Measurements from ENCODE around the gene DSE.
"Not testable (repeated sequence)": the region's sequence is repeated elsewhere in the genome, so short reads cannot be mapped to it uniquely, and the experiment has no call there.

Gene DSE

DNA sequence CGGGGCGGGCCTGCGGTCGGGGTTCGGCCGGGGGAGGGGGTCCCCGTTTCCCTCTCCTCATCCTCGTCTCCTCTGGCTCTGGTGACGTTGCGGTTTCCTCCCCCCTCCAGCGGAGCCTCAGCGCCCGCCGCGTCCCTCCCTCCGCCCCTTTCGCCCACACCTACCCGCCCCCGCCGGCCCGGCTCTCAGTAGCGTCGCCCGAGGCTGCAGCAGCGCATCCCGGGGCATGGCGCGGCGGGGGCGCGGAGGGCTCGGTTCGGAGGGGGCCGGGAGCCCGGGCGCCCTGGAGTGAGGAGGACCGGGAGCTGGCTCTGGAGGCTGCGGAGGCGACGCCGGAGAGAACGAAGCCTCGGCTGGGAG, at the start of gene DSE:
TSS of gene DSE (plus strand) at position 188 of the 360 bp plus-strand sequence. CDS start 28,304 bp downstream, outside the sequence.
- DNase-seq: peak; percentile 28

DNA sequence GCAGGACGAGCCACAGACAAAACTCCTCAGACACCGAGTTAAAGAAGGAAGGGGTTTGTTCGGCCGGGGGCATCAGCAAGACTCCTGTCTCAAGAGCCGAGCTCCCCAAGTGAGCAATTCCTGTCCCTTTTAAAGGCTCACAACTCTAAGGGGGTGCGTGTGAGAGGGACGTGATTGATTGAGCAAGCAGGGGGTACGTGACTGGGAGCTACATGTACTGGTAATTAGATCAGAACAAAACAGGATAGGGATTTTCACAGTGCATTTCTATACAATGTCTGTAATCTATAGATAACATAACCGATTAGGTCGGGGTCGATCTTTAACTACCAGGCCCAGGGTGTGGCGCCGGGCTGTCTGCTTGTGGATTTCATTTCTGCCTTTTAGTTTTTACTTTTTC, 48.8 kb upstream of the DSE start:
- not testable (repeated sequence) for DNase-seq

DNA sequence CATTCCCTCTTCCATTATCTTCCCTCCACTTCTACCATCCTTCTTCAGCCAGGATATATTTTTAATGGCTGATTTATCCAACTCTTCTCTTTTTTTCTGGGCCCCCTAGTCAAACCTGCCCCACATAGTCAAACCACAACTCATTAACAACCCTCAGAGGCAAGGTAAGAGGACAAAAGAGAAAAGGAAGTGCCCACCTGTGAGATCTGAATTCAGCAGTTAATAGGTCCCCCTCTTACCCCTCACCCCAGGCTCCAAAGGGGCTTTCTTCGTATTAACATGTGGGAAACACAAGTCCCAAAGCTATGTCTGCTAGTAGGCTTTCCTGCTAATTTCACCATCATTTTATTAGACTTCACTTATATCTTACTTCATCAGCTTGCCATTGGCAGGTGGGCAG, 46.9 kb upstream of the DSE start:
- no peak for DNase-seq

DNA sequence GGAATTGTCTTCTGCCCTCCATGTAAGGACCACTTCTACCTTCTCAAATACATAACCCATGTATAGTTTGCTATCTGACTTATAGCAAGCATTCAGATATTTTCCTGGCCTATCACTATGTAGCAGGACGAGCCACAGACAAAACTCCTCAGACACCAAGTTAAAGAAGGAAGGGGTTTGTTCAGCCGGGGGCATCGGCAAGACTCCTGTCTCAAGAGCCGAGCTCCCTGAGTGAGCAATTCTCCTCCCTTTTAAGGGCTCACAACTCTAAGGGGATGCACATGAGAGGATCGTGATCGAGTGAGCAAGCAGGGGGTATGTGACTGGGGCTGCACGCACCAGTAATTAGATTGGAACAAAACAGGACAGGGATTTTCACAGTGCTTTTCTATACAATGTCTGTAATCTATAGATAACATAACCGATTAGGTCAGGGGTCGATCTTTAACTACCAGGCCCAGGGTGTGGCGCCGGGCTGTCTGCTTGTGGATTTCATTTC, 45.1 kb upstream of the DSE start:
- not testable (repeated sequence) for DNase-seq

DNA sequence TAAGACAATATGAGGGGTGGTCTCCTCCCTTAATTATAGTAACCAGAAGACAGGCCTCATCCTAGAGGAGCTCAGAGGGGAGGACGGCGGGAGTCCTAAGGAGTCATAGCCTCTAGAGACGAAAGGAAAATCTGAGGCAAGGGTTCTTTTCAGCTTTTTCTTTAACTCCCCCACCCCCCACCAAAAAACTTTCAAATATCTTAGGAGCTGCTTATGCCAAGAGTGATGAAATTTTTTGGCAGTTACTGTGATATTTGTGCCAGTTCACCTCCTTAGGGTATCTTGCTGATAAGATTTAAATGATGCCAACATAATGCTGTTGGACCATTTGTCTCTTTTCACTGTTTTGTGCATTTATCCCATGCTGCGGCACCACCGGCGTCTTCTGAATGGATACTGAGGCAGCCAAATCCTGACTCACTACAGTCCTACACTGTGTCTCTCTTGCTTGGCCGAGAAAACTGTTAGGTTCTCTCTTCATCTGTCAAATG, 44.5 kb upstream of the DSE start:
- no peak for DNase-seq

DNA sequence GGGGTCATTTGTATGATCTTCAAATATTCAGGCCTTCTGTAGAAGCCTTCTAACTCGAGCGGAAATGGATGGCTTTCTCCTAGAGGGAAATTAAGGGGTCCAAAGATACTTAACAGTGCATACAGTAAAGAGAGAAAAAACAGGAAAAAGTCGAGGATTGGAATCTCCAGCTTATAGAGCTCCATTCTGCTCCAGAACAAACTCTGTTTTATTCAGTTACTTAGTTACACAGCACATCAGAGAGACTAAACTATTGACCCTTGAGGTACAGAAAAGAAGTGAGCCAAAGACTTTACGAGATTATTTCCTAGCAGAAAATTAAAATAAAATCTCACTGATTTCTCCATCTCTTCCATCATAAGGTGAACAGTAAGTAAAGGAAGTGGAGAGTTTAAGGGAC, 43.8 kb upstream of the DSE start:
- DNase-seq: no peak

DNA sequence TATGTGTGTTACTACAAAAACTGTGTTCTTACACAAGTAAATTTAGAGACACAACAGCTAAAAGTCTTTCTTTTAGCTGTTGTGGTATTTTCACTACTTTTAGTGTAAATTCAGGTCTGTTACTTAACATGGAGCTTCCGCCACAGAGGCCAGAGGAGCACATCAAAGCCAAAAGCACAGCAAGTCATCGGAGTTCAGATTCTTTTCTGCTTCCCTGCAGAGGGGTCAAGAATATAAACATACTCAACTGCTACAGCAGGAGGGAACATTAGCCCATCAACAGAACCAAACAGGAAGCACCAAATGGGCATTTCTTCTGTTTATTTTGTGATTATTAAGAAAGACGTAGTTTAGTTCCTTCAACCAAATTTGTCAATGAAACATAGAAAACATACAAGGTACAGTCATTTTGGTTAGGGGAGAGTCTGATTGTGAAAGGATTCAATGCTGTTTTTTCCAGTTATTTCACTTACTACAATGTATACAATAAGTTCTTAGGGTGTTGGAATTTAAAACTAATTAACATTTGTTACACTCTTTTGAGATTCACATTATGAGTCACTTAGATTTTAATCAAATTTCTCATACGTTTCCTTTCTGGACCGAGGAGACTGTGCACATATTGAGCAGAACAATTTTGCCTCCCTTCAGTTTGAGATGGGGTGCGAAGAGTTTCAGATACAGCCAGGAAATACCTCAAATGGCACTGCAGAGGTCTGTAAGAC, 42.8 kb upstream of the DSE start:
- no peak for DNase-seq

DNA sequence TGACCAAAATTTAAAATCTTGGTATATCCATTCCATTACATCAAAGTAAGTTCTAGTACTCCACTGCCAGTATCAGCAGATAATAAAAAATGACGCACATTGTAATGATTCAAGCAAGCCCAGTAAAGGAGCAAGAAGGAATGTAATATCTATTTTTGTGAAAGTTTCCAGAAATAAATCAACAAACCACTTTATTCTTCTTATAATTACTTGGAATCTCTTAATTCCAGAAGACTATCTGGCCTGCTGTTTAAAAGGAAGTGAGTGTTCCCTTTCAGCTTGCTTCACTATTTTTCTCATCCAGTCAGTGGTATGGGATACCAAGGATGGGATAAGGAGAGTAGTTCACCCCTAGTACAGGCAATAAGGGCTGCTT, 42.2 kb upstream of the DSE start:
- DNase-seq: no peak

DNA sequence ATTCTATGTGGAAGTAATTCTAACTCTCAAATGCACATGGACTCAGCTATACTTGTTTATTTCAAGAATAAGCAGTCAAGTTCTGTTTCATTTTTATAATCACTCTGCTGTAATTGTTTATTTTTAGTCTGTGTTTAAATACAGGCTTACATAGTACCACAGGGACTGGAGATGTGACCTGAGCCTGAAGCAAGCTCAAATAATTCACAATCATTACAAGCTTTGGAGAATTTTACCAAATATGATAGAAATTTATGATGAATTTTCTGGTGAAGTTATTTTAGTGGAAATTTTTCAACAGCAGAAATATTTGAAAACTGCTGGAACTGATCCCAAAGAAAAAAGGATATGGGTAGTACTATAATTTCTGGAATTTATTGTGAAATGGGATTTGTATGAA, 41.6 kb upstream of the DSE start:
- DNase-seq: no peak

DNA sequence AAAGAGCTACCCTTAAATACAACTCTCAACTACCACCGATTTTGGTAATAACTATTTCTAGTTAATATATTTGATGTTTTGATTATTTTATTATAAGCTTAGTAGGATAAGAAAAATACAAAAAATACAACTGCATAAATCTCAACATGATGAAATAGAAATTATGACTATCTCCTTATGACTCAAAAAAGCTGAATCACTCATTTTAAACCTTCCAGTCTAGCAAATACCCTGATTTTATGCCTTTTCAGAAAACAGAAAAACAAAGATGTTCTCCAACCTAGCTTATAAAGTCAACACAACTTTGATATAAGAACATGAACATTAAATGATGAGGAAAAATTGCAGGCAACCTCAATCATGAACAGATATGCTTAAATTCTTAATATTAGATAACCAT, 40.2 kb upstream of the DSE start:
- DNase-seq: no peak

DNA sequence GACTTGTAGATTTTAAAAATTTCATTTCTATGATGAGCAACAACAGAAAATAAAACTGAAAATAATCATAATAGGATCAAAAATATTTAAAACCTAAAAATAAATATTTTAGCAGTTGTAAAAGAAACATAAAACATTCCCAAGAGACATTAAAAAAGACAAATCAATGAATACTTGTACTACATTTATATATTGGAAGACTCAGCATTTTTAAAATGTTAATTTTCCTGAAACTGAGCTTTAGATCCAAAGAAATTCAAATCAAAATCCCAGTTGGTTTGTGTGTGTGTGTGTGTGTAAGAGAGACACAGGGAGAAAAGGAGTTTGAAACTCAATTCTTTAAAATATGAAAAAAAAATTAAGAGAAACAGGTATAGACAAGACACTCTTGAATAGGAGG, 38.7 kb upstream of the DSE start:
- DNase-seq: no peak

DNA sequence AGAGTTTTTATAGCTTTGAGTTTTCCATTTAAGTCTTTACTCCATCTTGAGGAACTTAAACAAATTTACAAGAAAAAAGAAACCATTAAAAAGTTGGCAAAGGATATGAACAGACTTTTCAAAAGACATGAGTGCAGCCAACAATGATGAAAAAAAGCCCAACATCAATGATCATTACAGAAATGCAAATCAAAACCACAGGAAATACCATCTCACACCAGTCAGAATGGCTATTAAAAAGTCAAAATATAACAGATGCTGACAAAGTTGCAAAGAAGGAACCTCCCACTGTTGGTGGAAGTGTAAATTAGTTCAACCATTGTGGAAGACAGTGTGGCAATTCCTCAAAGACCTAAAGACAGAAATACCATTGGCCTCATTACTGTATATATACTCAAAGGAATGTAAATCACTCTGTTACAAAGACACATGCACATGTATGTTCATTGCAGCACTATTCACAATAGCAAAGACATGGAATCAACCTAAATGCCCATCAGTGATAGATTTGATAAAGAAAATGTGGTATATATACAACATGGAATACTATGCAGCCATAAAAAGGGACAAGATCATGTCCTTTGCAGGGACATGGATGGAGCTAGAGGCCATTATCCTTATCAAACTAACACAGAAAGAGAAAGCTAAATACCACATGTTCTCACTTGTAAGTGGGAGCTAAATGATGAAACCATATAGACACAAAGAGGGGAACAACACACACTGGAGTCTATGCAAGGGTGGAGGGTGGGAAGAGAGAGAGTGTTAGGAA, 35.9 kb upstream of the DSE start:
- not testable (repeated sequence) for DNase-seq

DNA sequence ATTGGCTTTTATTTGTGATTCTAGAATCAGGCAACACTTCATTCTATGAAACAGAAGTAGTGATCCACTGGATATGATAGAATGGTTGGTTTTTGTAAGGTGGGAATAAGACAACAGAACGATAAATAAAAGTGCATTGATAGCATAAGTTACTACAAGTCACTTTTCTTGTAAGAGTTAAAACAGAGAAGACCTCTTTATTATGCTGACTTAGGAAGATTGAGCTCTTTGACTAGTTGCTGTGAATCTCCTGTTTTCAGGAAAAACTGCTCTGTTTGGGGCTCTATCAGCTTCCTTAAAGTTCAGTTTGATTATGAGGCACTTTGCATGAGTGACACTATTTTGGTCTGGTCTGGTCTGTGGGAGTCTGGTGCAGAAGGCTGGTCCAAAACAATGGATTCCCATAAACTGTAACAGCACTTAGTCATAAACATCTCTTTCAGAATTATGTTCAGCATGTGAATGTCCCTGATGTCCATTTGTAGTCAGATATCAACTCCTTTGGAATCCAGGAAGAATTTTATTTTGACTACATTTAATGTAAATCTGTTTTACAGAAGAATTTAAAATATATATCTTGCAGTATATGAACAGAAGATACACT, 35.0 kb upstream of the DSE start:
- no peak for DNase-seq

DNA sequence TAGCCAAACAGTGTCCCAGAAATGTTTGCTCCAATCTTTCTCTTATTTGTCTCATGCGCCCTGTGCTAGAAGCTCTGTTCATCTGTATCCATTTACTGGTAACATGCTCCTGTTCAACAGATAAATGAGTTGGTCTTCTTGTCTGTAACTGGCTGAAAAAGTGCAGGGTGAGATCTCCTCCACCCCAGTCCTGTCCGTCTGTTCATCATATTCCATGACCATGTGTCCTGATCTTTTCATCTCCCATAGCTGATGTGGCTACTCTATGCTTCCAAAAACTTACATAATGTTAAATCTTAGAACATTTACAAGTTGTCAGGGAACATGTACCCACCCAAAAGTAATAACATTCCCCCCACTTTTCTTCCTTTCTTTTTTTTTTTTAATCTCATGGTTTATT, 31.8 kb upstream of the DSE start:
- no peak for DNase-seq

DNA sequence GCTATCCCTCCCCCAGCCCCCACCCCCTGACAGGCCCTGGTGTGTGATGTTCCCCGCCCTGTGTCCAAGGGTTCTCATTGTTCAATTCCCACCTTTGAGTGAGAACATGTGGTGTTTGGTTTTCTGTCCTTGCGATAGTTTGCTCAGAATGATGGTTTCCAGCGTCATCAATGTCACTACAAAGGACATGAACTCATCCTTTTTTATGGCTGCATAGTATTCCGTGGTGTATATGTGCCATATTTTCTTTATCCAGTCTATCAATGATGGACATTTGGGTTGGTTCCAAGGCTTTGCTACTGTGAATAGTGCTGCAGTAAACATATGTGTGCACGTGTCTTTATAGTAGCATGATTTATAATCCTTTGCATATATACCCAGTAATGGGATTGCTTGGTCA, 30.1 kb upstream of the DSE start:
- DNase-seq: not testable (repeated sequence)

DNA sequence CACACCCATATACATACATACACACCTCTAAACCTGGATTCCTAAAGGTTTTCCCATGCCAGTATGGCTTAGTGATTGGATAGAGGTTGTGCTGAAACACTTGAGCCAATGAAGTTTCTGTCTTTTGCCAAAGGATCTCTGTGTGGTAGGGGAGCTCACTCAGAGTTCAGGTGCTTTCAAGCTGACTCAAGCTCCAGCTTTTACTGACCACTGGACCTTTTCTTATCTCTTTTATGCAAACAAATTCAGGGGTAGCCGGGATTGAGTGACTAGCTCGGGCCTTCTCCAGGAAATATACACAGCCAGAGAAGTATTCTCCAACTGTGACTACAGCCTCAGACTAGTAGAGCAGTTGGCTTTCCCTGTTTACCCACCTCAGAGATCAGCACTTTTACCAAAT, 21.5 kb upstream of the DSE start:
- no peak for DNase-seq

DNA sequence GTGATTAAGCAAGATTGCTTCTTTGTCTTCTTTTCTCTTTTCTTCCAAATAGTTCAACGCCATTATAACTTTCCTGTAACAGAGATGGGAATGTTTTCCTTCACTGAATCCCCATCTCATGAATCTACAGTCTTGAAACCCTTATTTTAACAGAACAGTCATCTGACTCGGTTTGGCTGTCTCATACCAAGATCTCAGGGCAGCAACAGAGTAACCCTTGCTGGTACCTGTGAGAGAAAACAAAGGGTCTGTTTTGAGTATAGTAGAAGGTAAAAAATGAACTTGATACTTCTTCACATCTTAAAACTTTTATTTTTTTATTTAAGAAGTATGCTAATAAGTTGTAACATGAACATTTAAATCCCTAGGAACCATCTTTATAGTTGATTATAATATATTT, 19.6 kb upstream of the DSE start:
- no peak for DNase-seq

DNA sequence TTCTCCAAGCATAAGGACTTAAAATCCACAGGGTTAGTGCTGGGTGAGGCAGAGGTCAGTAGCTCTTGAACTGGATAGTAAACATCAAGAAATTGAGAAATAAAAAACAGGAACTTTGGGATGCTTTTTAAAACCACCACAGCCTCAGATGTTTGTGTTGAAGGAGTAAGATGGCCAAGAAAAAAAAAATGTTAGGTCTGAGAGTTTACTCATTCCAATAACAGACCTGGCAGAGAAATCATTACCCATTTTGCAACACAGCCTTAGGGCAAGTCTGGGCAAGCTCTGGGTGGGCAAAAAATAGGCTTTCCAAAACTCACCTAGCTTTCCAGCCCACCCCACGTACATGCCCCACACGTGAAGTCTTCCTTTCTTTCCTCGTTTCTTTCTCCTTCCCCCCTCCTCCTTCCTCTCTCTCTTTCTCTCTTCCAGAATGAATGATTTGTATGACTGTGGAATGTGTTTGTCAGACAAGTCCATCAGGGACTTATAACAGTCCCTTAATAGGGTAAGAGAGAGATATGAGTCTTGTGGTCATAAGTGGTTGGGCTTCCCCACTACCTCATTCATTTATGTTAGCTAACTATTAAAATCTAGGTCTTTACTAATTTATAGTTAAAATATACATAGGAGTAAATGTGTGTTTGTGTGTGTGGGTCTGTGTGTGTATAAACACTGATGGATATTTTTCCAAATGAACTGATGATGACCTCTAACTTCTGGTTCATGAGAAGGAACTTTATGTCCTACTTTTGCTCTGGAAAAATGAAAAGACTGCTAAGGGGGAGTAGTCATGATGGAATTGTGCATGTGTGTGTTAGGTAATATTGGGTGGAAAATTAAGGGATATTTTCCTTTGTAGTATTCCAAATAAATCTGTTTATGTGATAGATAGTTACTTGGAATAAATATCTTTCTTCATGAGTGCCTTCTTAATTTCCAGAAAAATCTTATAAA, 18.0 kb upstream of the DSE start:
- peak; percentile 14 for DNase-seq

DNA sequence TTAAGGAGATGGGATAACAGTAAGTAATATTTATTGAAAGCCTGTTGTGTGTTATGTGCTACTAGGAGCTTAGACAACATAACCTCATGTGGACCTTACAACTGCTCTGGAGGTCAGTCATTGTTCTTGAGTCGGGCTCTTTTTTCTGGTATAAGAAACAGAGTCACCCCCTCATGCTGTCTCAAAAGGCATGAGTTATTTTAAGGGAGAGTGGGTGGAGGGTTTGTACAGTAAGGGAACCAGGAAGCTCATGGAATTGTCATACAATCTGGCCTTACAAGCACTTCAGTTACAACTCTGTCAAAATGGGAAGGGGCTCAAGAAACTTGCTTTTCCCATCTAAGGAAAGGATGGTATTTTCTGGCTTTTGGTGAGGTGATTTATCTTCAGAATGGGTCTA, 16.5 kb upstream of the DSE start:
- no peak for DNase-seq

DNA sequence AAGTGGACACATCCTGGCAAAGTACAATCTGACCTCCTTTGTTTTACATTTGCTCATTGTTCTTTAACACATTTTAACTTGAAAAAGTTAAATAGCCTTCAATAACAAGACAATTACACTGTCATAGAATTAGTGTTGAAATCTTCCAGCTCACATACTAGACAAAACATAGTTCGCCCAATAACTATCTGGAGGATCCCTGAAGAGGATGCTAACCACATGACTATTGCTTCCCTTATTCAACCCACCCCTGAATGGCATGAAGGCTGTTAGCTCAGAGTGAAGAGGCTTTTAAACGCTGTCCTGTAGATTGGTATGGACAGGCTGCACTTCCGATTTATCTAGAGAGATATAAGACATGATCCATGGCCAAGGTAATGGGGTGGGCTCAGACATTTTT, 15.0 kb upstream of the DSE start:
- DNase-seq: no peak

DNA sequence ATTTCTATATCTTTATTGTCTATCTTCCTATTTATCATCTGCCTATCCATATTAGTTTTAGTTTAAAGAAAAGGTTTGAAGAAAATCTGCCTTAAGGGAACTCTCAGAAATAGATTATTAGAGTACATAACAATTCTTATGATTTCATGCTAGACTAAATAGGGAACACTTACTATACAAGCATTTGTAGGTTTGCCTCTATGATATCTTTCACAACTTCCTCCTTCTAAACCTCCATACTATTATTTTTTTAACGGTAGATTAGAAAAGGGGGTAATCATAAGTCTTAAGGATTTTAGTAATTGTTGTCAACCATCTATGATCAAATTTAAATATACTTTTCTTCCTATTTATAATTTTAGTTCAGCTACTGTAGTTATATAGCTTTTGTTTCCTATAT, 11.6 kb upstream of the DSE start:
- no peak for DNase-seq

DNA sequence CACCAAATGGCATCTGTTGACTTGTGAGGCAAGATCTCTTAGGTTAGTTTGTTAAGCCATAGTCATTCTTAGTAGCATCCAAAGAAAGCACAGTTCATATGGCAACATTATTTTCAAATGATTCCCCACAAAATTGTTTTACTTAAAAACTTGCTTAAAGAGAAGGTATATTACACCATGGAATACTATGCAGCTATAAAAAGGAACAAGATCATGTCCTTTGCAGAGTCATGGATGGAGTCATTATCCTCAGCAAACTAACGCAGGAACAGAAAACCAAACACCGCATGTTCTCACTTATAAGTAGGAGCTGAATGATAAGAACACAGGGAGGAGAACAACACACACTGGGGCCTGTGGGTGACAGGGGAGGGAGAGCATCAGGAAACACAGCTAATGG, 10.9 kb upstream of the DSE start:
- DNase-seq: no peak

DNA sequence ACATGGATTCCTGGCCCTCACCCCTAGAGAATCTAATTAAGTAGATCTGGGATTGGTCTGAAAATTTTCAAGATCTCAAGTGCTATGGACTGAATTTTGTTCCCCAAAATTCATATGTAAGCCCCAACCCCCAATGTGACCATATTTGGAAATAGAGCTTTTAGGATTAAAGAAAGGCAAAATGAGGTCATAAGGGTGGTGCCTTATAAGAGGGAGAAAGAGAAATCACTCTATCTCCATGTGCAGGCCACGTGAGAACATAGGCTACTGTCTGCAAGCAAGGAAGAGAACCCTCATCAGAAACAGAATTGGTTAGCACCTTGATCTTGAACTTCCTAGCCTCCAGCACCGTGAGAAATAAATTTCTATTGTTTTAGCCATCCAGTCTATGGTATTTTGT, 8.5 kb upstream of the DSE start:
- no peak for DNase-seq
